Measurements from ENCODE around the gene PRSS2. TPM values are rescaled to one million over a fixed set of nuclear protein-coding genes. Genes with fewer than 3 reads are reported as not detected.

PRSS2 gene
- total RNA-seq, 2 donors from 2014 or later = 105 TPM; not detected in 1

DNA sequence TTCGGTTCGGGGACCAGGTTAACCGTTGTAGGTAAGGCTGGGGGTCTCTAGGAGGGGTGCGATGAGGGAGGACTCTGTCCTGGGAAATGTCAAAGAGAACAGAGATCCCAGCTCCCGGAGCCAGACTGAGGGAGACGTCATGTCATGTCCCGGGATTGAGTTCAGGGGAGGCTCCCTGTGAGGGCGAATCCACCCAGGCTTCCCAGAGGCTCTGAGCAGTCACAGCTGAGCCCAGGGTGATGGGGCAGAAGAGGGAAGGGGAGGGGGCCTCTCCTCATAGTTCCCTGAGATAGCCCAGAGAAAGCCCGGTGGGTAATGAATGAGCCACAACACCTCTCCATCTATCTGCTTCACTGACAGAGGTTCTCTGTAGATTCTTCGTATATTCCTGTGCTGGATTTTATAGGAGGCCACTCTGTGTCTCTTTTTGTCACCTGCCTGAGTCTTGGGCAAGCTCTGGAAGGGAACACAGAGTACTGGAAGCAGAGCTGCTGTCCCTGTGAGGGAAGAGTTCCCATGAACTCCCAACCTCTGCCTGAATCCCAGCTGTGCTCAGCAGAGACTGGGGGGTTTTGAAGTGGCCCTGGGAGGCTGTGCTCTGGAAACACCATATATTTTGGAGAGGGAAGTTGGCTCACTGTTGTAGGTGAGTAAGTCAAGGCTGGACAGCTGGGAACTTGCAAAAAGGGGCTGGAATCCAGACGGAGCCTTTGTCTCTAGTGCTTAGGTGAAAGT is 16.4 kb downstream of the PRSS2 start:
- no peak overlapping the region for H3K27ac ChIP-seq
- TF ChIP-seq, protein P1, sequence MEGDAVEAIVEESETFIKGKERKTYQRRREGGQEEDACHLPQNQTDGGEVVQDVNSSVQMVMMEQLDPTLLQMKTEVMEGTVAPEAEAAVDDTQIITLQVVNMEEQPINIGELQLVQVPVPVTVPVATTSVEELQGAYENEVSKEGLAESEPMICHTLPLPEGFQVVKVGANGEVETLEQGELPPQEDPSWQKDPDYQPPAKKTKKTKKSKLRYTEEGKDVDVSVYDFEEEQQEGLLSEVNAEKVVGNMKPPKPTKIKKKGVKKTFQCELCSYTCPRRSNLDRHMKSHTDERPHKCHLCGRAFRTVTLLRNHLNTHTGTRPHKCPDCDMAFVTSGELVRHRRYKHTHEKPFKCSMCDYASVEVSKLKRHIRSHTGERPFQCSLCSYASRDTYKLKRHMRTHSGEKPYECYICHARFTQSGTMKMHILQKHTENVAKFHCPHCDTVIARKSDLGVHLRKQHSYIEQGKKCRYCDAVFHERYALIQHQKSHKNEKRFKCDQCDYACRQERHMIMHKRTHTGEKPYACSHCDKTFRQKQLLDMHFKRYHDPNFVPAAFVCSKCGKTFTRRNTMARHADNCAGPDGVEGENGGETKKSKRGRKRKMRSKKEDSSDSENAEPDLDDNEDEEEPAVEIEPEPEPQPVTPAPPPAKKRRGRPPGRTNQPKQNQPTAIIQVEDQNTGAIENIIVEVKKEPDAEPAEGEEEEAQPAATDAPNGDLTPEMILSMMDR (IDR thresholded peaks at IDR 0.05) = no peak
- intact Hi-C loops (cut with DNase I) = loop anchor here (10.0 kb wide), 1 partner anchor 182 kb away; no protein-coding TSS in a partner anchor

DNA sequence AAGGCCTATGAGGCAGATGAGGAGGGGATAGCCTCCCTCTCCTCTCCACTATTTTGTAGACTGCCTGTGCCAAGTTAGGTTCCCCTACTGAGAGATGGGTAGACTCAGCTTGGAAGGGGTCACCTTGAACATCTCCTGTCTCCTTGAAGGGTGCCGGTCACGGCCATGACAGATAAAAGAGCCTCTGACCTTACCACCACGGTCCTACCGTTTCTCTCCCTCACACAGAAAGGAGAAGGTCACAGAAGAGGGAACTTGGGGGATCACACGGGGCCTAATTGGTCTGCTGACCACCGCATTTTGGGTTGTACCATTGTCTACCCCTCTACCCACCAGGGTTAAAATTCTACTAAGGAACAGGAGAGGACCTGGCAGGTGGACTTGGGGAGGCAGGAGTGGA is 17.0 kb downstream of the PRSS2 start:
- H3K36me3 ChIP-seq = no peaks in the 10 kb centered on the region
- no peak for DNase-seq
- H3K9ac ChIP-seq (ENCODE audit: low read depth in 2 of 2, low read length in 2 of 2) = no peak overlapping the region
- intact Hi-C loops (cut with DNase I) = loop anchor here (10.0 kb wide), 1 partner anchor 183 kb away; no protein-coding TSS in a partner anchor
- TF ChIP-seq, protein P1 (IDR thresholded peaks at IDR 0.05) = no peak
- H3K27me3 ChIP-seq = no peaks in the 10 kb centered on the region
- H3K4me1 ChIP-seq = no peaks in the 10 kb centered on the region
- no peak overlapping the region for H3K27ac ChIP-seq
- no peak overlapping the region for H3K4me3 ChIP-seq
- H3K9me3 ChIP-seq = no peaks in the 10 kb centered on the region

More for the DNA sequence above, 16.4 kb downstream of the PRSS2 start:
- DNase-seq = no peak
- no peaks in the 10 kb centered on the region for H3K36me3 ChIP-seq
- H3K9me3 ChIP-seq = no peaks in the 10 kb centered on the region
- no peaks in the 10 kb centered on the region for H3K4me1 ChIP-seq
- H3K4me3 ChIP-seq = no peak overlapping the region
- no peak overlapping the region for H3K9ac ChIP-seq (ENCODE audit: low read depth in 2 of 2, low read length in 2 of 2)
- no peaks in the 10 kb centered on the region for H3K27me3 ChIP-seq

DNA sequence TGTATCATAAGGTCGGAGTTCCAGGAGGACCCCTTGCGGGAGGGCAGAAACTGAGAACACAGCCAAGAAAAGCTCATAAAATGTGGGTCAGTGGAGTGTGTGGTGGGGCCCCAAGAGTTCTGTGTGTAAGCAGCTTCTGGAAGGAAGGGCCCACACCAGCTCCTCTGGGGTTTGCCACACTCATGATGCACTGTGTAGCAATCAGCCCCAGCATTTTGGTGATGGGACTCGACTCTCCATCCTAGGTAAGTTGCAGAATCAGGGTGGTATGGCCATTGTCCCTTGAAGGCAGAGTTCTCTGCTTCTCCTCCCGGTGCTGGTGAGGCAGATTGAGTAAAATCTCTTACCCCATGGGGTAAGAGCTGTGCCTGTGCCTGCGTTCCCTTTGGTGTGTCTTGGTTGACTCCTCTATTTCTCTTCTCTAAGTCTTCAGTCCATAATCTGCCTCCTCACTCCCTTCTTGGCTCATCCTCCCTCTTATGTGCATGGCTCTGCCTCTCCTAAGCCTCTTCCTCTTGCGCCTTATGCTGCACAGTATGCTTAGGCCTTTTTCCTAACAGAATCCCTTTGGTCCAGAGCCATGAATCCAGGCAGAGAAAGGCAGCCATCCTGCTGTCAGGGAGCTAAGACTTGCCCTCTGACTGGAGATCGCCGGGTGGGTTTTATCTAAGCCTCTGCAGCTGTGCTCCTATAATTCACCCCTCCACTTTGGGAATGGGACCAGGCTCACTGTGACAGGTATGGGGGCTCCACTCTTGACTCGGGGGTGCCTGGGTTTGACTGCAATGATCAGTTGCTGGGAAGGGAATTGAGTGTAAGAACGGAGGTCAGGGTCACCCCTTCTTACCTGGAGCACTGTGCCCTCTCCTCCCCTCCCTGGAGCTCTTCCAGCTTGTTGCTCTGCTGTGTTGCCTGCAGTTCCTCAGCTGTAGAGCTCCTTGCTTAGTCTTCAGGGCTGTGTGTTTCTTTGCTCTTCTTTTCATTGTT is 17.8 kb downstream of the PRSS2 start:
- no peak overlapping the region for H3K27ac ChIP-seq

DNA sequence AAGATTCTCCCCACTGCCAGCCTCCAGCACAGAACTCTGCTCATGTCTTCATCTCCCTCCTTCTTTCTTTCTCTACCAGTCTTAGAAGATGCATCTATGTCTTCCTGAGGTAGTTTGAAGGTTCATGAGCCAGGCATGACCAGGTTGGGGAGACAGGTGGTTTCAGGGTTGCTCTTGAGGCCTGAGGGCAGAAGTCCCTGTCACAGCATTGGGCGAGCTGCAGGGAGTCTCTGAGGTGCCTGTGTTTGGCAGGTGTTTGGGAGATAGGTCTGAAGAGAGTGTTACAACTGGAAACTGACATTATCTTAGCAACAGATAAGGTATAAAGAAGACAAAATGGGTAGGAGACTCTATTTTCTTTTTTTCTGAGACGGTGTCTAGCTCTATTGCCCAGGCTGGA is 18.7 kb downstream of the PRSS2 start:
- peak overlapping the region; percentile 40 for H3K27ac ChIP-seq
- H3K4me1 ChIP-seq = no peaks in the 10 kb centered on the region
- no peaks in the 10 kb centered on the region for H3K27me3 ChIP-seq
- no peak for DNase-seq
- no peaks in the 10 kb centered on the region for H3K9me3 ChIP-seq
- TF ChIP-seq, protein P1 (IDR thresholded peaks at IDR 0.05) = no peak
- no peaks in the 10 kb centered on the region for H3K36me3 ChIP-seq
- H3K9ac ChIP-seq (ENCODE audit: low read depth in 2 of 2, low read length in 2 of 2) = no peak overlapping the region
- no peak overlapping the region for H3K4me3 ChIP-seq
- intact Hi-C loops (cut with DNase I) = loop anchor here (10.0 kb wide), 1 partner anchor 185 kb away; no protein-coding TSS in a partner anchor

More for the DNA sequence above, 17.8 kb downstream of the PRSS2 start:
- no peaks in the 10 kb centered on the region for H3K4me1 ChIP-seq
- no peaks in the 10 kb centered on the region for H3K36me3 ChIP-seq
- TF ChIP-seq, protein P1 (IDR thresholded peaks at IDR 0.05) = no peak
- H3K9ac ChIP-seq (ENCODE audit: low read depth in 2 of 2, low read length in 2 of 2) = no peak overlapping the region
- intact Hi-C loops (cut with DNase I) = loop anchor here (10.0 kb wide), 1 partner anchor 184 kb away; no protein-coding TSS in a partner anchor
- H3K27me3 ChIP-seq = no peaks in the 10 kb centered on the region
- H3K4me3 ChIP-seq = no peak overlapping the region
- no peaks in the 10 kb centered on the region for H3K9me3 ChIP-seq
- DNase-seq = no peak

DNA sequence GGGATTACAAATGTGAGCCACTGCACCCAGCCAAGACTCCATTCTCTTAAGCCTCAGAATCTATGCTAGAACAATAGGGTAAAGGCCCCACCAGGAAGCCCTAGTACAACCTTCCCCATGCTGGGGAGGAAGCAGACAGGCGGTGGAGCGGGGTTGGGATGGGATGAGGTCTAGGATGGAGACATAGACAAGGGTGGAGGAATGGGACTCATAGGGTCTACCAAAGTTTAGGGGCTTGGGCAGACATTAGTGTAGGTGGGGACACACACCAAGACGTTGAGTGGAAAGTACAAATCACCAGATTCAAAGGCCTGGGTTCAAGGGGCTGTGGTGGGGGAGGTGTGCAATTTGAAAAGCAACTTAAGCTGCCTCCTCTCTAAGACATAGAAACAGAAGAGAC is 19.3 kb downstream of the PRSS2 start:
- intact Hi-C loops (cut with DNase I) = no loop called here
- Histone ChIP-seq H3K27me3 (peaks cover 3% of the 10 kb centered on the region), H3K9ac (ENCODE audit: low read depth in 2 of 2, low read length in 2 of 2) (no peak overlapping the region), H3K4me3 (no peak overlapping the region), H3K9me3 (no peaks in the 10 kb centered on the region), H3K36me3 (no peaks in the 10 kb centered on the region), H3K4me1 (no peaks in the 10 kb centered on the region), H3K27ac (peak overlapping the region; percentile 40)
- DNase-seq = no peak
- TF ChIP-seq, protein P1 (IDR thresholded peaks at IDR 0.05) = no peak

Measured in colonic mucosa (tissue), 4 donors.